ENCODE data around the gene HSPA1L. TPM values are rescaled to one million over a fixed set of nuclear protein-coding genes. Genes with fewer than 3 reads are reported as not detected.
A peak's percentile ranks its signal among the peaks of the same experiment; 100 is the strongest.
"Not testable (repeated sequence)": the region's sequence is repeated elsewhere in the genome, so short reads cannot be mapped to it uniquely, and the experiment has no call there.

Gene HSPA1L
- total and polyA plus RNA-seq, 5 donors from 2014 or later = 2.2 to 5.5 (median 3.8) TPM

DNA sequence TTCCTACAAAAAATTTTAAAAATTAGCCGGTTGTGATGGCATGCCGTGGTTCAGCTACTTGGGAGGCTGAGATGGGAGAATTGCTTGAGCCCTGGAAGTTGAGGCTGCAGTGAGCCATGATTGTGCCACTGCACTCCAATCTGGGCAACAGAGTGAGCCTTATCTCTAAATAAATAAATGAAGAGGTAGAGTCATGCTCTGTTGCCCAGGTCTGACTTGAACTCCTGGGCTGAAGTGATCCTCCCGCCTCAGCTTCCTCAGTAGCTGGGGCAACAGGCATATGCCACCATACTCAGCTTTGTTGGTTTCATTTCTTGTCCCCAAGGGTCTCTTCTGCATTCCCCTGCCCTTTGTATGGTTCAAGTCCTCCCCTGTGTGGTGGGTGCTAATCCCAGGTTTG lies 29.4 kb upstream of the HSPA1L start:
- DNase-seq = no peak
- Mint-ChIP-seq H3K4me1 (peaks cover 4 to 6% (median 5%) of the 10 kb centered on the region in 4 donors), H3K27ac (no peak overlapping the region), H3K9me3 (peaks cover 0 to under 1% (median 0%) of the 10 kb centered on the region in 7 donors), H3K4me3 (no peak overlapping the region), H3K36me3 (peaks cover under 1% of the 10 kb centered on the region), H3K27me3 (no peaks in the 10 kb centered on the region)
- no peak for ATAC-seq (ENCODE audit: low read depth in 2 of 2)
- H3K9me3 ChIP-seq (ENCODE audit: control insufficient read depth in 2 of 2, low read length in 2 of 2) = no peaks in the 10 kb centered on the region
- no peak overlapping the region for H3K4me3 ChIP-seq (ENCODE audit: low read depth, low read length)
- peaks cover 16% of the 10 kb centered on the region for H3K36me3 ChIP-seq (ENCODE audit: control insufficient read depth, insufficient read depth, low read length)
- no peak overlapping the region for H3K27ac ChIP-seq (ENCODE audit: insufficient read depth, low read length, poor library complexity, severe bottlenecking)
- no peaks in the 10 kb centered on the region for H3K27me3 ChIP-seq (ENCODE audit: control insufficient read depth, insufficient read depth, low read length)
- H3K4me1 ChIP-seq (ENCODE audit: control insufficient read depth, insufficient read depth, low read length, poor library complexity, severe bottlenecking) = no peaks in the 10 kb centered on the region

DNA sequence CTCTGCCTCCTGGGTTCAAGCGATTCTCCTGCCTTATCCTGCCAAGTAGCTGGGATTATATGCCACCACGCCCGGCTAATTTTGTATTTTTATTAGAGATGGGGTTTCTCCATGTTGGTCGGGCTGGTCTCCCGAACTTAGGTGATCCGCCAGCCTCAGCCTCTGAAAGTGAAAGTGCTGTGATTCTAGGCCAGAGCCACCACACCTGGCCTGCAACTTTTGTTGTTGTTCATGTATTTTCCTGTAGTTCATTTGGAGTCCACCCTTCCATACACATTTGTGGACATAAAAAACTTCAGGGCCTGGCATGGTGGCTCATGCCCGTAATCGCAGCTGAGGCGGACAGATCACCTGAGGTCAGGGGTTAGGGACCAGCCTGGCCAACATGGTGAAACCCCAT lies 27.0 kb upstream of the HSPA1L start:
- Mint-ChIP-seq H3K36me3 (peaks cover 14% of the 10 kb centered on the region), H3K9me3 (peaks cover 0 to 1% (median 0%) of the 10 kb centered on the region in 7 donors), H3K4me3 (no peak overlapping the region), H3K27me3 (no peaks in the 10 kb centered on the region), H3K27ac (no peak overlapping the region), H3K4me1 (peaks cover 9 to 28% (median 17%) of the 10 kb centered on the region in 4 donors)
- H3K27me3 ChIP-seq (ENCODE audit: control insufficient read depth, insufficient read depth, low read length) = no peaks in the 10 kb centered on the region
- no peak for DNase-seq
- peaks cover 32% of the 10 kb centered on the region for H3K36me3 ChIP-seq (ENCODE audit: control insufficient read depth, insufficient read depth, low read length)
- no peaks in the 10 kb centered on the region for H3K9me3 ChIP-seq (ENCODE audit: control insufficient read depth in 2 of 2, low read length in 2 of 2)
- no peak for ATAC-seq (ENCODE audit: low read depth in 2 of 2)
- no peak overlapping the region for H3K27ac ChIP-seq (ENCODE audit: insufficient read depth, low read length, poor library complexity, severe bottlenecking)
- H3K4me3 ChIP-seq (ENCODE audit: low read depth, low read length) = no peak overlapping the region
- H3K4me1 ChIP-seq (ENCODE audit: control insufficient read depth, insufficient read depth, low read length, poor library complexity, severe bottlenecking) = peaks cover 16% of the 10 kb centered on the region

DNA sequence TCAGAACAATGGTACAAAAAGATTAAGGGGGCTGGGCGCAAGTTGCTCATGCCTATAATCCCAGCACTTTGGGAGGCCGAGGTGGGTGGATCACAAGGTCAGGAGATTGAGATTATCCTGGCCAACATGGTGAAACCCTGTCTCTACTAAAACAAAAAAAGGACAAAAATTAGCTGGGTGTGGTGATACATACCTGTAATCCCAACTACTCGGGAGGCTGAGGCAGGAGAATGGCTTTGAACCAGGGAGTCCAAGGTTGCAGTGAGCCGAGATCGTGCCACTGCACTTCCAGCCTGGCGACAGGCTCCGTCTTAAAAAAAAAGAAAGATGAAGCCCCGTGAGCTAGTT lies 24.7 kb upstream of the HSPA1L start:
- not testable (repeated sequence) for H3K4me3 ChIP-seq (ENCODE audit: low read depth, low read length); ATAC-seq (ENCODE audit: low read depth in 2 of 2); H3K27me3 ChIP-seq (ENCODE audit: control insufficient read depth, insufficient read depth, low read length); H3K27ac Mint-ChIP-seq; H3K9me3 Mint-ChIP-seq; DNase-seq; H3K9me3 ChIP-seq (ENCODE audit: control insufficient read depth in 2 of 2, low read length in 2 of 2); H3K27ac ChIP-seq (ENCODE audit: insufficient read depth, low read length, poor library complexity, severe bottlenecking); H3K27me3 Mint-ChIP-seq
- H3K36me3 Mint-ChIP-seq = peaks cover 23% of the 10 kb centered on the region
- H3K4me1 ChIP-seq (ENCODE audit: control insufficient read depth, insufficient read depth, low read length, poor library complexity, severe bottlenecking) = peaks cover 38% of the 10 kb centered on the region
- H3K4me1 Mint-ChIP-seq = peaks cover 16 to 47% (median 29%) of the 10 kb centered on the region in 4 donors
- H3K36me3 ChIP-seq (ENCODE audit: control insufficient read depth, insufficient read depth, low read length) = peaks cover 32% of the 10 kb centered on the region
- H3K4me3 Mint-ChIP-seq = peak overlapping the region in 1 of 4 donors; percentile 99

DNA sequence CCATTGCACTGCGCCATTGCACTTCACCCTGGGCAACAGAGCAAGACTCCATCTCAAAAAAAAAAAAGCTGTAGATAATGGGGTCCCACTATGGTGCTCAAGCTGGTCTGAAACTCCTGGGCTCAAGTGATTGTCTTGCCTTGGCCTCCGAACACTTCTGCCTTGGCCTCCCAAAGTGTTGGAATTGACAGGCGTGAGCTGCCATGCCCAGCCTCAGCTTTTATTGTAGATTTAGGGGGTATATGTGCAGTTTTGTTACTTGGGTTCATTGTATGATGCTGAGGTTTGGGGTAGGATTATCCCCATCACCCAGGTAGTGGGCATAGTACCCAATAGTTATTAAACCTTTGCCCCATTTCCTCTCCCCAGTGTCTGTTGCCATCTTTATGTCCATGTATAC lies 23.9 kb upstream of the HSPA1L start:
- Mint-ChIP-seq H3K27me3 (no peaks in the 10 kb centered on the region), H3K36me3 (peaks cover 24% of the 10 kb centered on the region), H3K9me3 (peaks cover 0 to 1% (median 0%) of the 10 kb centered on the region in 7 donors), H3K27ac (peak overlapping the region in 2 of 3 donors; percentile 43 to 44), H3K4me1 (peaks cover 24 to 54% (median 33%) of the 10 kb centered on the region in 4 donors), H3K4me3 (peak overlapping the region in 2 of 4 donors; percentile 41 to 99)
- Histone ChIP-seq H3K27ac (ENCODE audit: insufficient read depth, low read length, poor library complexity, severe bottlenecking) (no peak overlapping the region), H3K36me3 (ENCODE audit: control insufficient read depth, insufficient read depth, low read length) (peaks cover 32% of the 10 kb centered on the region), H3K27me3 (ENCODE audit: control insufficient read depth, insufficient read depth, low read length) (no peaks in the 10 kb centered on the region), H3K4me1 (ENCODE audit: control insufficient read depth, insufficient read depth, low read length, poor library complexity, severe bottlenecking) (peaks cover 38% of the 10 kb centered on the region), H3K4me3 (ENCODE audit: low read depth, low read length) (no peak overlapping the region), H3K9me3 (ENCODE audit: control insufficient read depth in 2 of 2, low read length in 2 of 2) (no peaks in the 10 kb centered on the region)
- ATAC-seq (ENCODE audit: low read depth in 2 of 2) = no peak
- no peak for DNase-seq

DNA sequence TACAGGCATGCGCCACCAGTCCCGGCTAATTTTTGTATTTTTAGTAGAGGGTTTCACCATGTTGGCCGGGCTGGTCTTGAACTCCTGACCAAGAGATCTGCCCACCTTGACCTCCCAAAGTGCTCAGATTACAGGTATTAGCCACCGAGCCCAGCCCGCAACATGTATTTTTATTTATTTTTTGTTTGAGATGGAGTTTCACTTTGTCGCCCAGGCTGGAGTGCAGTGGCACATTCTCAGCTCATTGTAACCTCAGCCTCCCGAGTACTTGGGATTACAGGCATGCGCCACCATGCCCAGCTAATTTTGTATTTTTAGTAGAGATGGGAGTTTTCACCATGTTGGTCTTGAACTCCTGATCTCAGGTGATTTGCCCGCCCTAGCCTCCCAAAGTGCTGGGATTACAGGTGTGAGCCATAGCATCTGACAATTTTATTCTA lies 23.1 kb upstream of the HSPA1L start:
- H3K4me3 Mint-ChIP-seq = peak overlapping the region; percentile 61 to 100 (median 98)
- not testable (repeated sequence) for ATAC-seq (ENCODE audit: low read depth in 2 of 2); H3K9me3 Mint-ChIP-seq; H3K27me3 Mint-ChIP-seq; H3K27me3 ChIP-seq (ENCODE audit: control insufficient read depth, insufficient read depth, low read length); H3K9me3 ChIP-seq (ENCODE audit: control insufficient read depth in 2 of 2, low read length in 2 of 2); DNase-seq
- Histone ChIP-seq H3K4me1 (ENCODE audit: control insufficient read depth, insufficient read depth, low read length, poor library complexity, severe bottlenecking) (peaks cover 38% of the 10 kb centered on the region), H3K4me3 (ENCODE audit: low read depth, low read length) (peak overlapping the region; percentile 96), H3K27ac (ENCODE audit: insufficient read depth, low read length, poor library complexity, severe bottlenecking) (peak overlapping the region; percentile 6), H3K36me3 (ENCODE audit: control insufficient read depth, insufficient read depth, low read length) (peaks cover 32% of the 10 kb centered on the region)
- H3K36me3 Mint-ChIP-seq = peaks cover 24% of the 10 kb centered on the region
- H3K4me1 Mint-ChIP-seq = peaks cover 24 to 56% (median 33%) of the 10 kb centered on the region in 4 donors
- peak overlapping the region in 2 of 3 donors; percentile 55 to 100 for H3K27ac Mint-ChIP-seq

DNA sequence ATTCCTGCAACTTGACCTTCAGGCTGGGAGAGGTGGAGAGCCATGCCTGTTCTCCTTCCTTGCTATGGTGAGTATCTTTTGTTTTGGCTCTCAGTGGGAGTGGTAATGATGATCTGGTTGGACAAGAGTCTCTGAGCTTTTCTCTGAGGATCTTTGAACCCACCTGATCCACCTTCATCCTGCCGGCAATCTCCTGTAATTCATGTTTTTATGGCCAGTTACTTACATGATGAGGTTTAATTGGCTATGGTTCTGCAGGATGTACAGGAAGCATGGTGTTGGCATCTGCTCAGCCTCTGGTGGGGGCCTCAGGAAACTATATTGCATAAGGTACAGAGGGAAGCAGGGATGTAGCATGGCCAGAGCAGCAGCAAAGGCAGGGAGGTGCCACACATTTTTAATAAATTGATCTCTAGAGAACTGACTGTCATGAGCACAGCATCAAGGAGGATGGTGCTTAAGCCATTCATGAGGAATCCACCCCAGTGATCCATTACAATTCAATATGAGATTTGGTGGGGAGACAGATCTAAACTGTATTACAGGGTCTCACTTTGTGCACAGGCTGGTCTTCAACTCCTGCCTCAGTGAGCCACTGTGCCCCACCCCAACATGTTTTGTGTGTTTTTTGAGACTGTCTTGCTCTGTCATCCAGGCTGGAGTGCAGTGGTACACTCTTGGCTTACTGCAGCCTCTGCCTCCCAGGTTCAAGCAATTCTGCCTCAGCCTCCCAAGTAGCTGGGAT lies 22.5 kb upstream of the HSPA1L start:
- Histone ChIP-seq H3K27me3 (ENCODE audit: control insufficient read depth, insufficient read depth, low read length) (no peaks in the 10 kb centered on the region), H3K27ac (ENCODE audit: insufficient read depth, low read length, poor library complexity, severe bottlenecking) (peak overlapping the region; percentile 97), H3K4me3 (ENCODE audit: low read depth, low read length) (peak overlapping the region; percentile 96), H3K36me3 (ENCODE audit: control insufficient read depth, insufficient read depth, low read length) (peaks cover 32% of the 10 kb centered on the region), H3K9me3 (ENCODE audit: control insufficient read depth in 2 of 2, low read length in 2 of 2) (no peaks in the 10 kb centered on the region), H3K4me1 (ENCODE audit: control insufficient read depth, insufficient read depth, low read length, poor library complexity, severe bottlenecking) (peaks cover 38% of the 10 kb centered on the region)
- peaks cover 24 to 56% (median 33%) of the 10 kb centered on the region in 4 donors for H3K4me1 Mint-ChIP-seq
- H3K9me3 Mint-ChIP-seq = peaks cover 0 to 1% (median 0%) of the 10 kb centered on the region in 7 donors
- peak overlapping the region; percentile 96 to 100 (median 99) for H3K27ac Mint-ChIP-seq
- no peaks in the 10 kb centered on the region for H3K27me3 Mint-ChIP-seq
- no peak for ATAC-seq (ENCODE audit: low read depth in 2 of 2)
- peak overlapping the region; percentile 96 to 100 (median 99) for H3K4me3 Mint-ChIP-seq
- H3K36me3 Mint-ChIP-seq = peaks cover 24% of the 10 kb centered on the region
- DNase-seq = no peak

DNA sequence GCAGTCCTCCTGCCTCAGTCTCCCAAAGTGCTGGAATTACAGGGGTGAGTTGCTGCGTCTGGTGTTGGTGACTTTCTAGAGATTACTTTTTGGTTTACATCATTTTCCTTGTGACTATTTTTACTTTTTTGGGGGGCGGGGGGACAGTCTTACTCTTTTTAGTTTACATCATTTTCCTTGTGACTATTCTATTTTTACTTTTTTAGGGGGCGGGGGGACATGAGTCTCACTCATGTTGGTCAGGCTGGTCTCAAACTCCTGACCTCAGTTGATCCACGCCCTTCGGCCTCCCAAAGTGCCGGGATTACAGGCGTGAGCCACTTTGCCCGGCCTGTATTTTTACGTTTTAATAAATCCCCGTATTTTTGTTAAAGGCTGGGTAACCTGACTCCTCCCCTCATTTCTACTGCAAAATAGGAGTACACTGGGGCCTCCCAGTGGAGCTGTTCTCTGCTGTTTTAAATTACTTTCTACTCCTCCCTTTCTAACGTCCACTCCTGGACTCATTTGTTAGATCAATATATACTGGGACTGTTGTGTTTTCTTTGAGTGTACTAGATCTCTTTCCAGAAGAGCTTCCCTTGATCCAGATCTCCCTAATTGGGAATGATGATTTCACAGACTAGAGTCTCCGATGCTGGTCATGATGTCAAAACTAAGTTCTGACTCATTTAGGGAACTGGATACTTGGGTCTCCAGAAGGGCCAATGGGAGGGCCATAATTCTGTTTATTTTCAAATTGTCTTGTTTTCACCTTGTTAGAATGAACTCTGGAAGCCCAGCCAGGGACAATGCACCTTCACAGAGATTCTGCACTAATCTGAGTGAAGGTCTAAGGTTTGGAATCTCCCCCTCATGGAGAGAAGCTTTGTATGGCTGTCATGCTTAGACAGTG lies 21.6 kb upstream of the HSPA1L start:
- DNase-seq = peak in 1 of 3 donors; percentile 50
- Histone ChIP-seq H3K9me3 (ENCODE audit: control insufficient read depth in 2 of 2, low read length in 2 of 2) (no peaks in the 10 kb centered on the region), H3K4me1 (ENCODE audit: control insufficient read depth, insufficient read depth, low read length, poor library complexity, severe bottlenecking) (peaks cover 40% of the 10 kb centered on the region), H3K36me3 (ENCODE audit: control insufficient read depth, insufficient read depth, low read length) (peaks cover 32% of the 10 kb centered on the region), H3K27ac (ENCODE audit: insufficient read depth, low read length, poor library complexity, severe bottlenecking) (peak overlapping the region; percentile 97), H3K4me3 (ENCODE audit: low read depth, low read length) (peak overlapping the region; percentile 96), H3K27me3 (ENCODE audit: control insufficient read depth, insufficient read depth, low read length) (no peaks in the 10 kb centered on the region)
- H3K27me3 Mint-ChIP-seq = no peaks in the 10 kb centered on the region
- no peak for ATAC-seq (ENCODE audit: low read depth in 2 of 2)
- H3K4me3 Mint-ChIP-seq = peak overlapping the region; percentile 96 to 100 (median 99)
- peaks cover 0 to 1% (median 0%) of the 10 kb centered on the region in 7 donors for H3K9me3 Mint-ChIP-seq
- H3K4me1 Mint-ChIP-seq = peaks cover 24 to 56% (median 33%) of the 10 kb centered on the region in 4 donors
- peaks cover 24% of the 10 kb centered on the region for H3K36me3 Mint-ChIP-seq
- H3K27ac Mint-ChIP-seq = peak overlapping the region; percentile 96 to 100 (median 99)

All from CD4-positive, CD25-positive, alpha-beta regulatory T cell (primary cell).